Glomerular visceral epithelial cell (primary cell): Measurements from ENCODE around the gene L3MBTL4.
"Not testable (repeated sequence)": the region's sequence is repeated elsewhere in the genome, so short reads cannot be mapped to it uniquely, and the experiment has no call there.

Experiments
- DNase-seq: peaks from one replicate; pipeline ENCODE4 v3.0.0-alpha.2; 2016; ENCODE audit errors: extremely low spot score

The L3MBTL4 gene

DNA sequence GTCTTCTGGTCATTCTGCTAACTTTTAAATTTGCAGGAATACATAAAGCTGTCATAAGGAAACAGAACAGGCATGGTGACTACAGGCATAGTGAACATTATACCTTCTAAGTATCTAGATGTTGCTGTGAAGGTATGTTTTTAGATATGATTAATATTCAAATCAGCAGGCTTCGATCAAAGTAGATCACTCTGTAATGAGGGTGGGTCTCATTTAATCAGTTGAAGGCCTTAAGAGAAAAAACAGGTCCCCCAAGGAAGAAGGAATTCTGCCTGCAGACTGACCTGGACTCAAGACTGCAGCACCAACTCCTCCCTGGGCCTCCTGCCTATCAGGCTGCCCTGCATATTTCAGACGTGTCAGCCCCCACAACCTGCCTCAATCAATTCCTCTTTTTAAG is 104.0 kb downstream of the L3MBTL4 start:
- no peak for DNase-seq

DNA sequence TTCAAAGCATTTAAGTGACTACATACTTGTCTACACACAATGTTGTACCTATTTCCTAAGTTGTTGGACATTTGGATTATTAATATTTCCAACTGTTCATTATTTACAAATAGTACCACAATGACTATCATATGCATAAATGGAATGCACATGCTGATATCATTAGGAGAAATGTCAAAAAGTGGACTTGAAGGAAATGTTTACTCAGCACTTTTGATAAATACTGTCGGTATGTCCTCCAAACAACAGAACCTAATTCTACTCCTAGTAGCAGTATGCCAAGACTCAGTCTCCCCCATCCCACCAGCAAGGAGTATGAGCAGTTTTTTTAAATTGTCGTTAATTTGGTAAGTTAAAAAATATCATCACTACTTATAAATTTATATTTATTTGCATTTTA is 116.8 kb downstream of the L3MBTL4 start:
- no peak for DNase-seq

DNA sequence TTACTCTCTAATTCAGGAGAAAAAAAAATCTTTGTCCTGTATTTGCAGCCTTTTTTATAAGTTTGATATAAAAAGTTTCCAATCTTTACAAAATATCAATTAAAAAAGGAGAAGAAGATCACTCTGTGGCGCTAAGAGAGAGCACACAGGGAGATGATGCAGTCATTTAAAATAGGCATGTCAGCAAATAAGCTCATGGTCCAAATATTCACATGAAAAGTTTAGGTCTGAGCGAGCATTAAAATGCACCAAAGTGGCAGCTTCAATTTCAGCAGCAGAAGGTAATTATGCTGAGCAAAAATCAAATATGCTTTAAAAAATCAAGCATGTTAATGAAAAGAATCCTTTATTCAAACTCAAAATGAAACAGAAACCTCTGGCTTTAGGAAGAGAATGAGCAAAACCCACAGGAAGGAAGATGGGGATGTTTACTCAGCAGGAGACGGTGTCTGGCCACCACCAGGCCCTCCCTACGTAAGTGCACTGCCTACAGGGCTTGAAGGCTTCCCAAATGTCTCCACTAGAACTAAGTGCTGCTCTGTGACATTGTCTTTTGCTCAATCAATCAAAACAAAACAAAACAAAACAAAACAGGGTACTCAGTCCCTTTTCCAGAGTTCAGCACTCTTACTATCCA is 120.4 kb downstream of the L3MBTL4 start:
- DNase-seq: no peak

GRCh38 chr18:6289843-6290242 is 124.9 kb downstream of the L3MBTL4 start:
- no peak for DNase-seq

GRCh38 chr18:6286585-6286984 is 128.1 kb downstream of the L3MBTL4 start:
- DNase-seq: no peak

DNA sequence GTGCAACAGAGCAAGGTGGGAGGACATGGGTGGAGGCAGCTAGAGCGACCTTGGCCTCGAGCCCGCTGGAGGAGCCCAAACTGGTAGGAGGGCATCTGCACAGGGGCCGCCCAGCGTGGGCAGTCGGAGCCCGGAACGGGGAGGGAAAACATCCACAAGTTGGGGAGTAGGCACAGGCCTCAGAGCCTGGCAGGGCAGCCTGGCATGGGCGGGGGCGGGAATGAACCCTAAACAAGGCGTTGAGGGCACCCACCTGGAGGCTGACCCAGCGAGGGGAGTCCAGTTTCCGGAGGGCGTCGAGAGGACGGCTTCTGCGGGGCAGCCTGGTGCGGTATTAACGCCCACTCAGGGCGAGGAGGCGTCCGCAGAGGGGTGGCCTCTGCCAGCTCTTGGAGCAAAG is 129.9 kb downstream of the L3MBTL4 start:
- DNase-seq: no peak

DNA sequence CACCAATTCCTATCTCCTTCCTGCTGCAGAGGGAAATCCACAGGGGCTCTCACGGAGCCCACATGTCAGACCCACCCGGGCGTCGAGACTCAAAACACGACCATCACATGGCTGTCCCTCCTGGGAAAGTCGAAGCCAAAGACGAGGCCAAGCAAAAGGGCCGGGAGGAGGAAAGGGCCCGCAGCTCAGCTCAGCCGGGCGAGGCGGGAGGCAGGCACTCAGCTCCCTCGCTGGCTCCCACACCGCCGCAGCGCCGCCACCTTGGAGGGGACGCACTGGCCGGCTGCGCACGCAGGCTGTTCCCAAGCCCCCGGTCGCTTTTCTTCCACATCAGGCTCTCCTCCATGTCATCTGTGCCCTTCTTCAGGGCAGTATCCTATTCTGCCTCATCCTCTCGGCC is 130.4 kb downstream of the L3MBTL4 start:
- DNase-seq: no peak

DNA sequence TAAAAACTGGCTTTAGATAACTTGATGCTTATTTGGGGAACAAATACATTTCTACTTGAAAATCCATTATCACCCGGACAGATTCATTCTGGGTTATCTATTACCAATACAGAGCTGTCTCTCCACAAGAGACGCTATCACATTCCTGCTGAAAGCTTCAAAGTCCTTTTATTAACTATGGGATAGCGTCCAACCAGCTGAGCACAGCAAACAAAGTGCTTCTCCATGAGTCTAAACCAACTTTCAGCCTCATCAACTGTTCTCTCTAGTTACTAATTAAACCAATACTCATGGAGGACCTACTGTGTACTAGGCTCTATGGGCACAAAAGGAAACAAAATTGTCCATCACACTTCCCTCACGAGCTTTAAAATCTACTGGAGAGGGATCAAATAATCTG is 132.8 kb downstream of the L3MBTL4 start:
- DNase-seq: no peak

GRCh38 chr18:6280211-6280743 is 134.4 kb downstream of the L3MBTL4 start:
- DNase-seq: no peak

GRCh38 chr18:6279308-6279707 is 135.4 kb downstream of the L3MBTL4 start:
- no peak for DNase-seq

- DNase-seq: no peak
These were observed 141.3 kb downstream of the L3MBTL4 start for GRCh38 chr18:6273423-6273822.

GRCh38 chr18:6272144-6272543 is 142.6 kb downstream of the L3MBTL4 start:
- DNase-seq: not testable (repeated sequence)

GRCh38 chr18:6271585-6271984 is 143.1 kb downstream of the L3MBTL4 start:
- no peak for DNase-seq

DNA sequence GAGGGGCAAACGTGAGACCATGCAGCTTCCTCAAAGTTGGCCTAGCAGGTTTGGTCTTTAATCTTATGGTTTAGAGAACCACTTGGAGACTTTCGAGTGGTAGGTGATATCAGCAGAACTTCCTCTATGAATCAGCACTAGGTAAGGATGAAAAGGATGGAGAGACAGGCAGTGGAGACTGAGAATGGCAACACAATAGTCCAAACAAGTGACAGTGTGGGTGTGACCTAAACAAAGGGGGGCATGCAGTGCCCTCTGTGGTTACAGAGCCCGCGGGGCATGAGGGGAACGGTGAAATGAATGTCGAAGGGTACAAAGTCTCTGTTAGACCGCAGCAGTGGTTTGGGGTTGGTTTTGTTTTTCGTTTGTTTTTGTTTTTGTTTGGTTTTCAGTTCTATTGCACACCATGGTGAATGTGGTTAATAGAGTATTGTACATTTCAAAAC is 143.9 kb downstream of the L3MBTL4 start:
- no peak for DNase-seq

GRCh38 chr18:6269660-6270332 is 144.9 kb downstream of the L3MBTL4 start:
- no peak for DNase-seq

GRCh38 chr18:6266212-6266611 is 148.5 kb downstream of the L3MBTL4 start:
- DNase-seq: no peak

- DNase-seq: no peak
These were observed 152.8 kb downstream of the L3MBTL4 start for GRCh38 chr18:6261938-6262337.

GRCh38 chr18:6259324-6259723 is 155.4 kb downstream of the L3MBTL4 start:
- DNase-seq: not testable (repeated sequence)

DNA sequence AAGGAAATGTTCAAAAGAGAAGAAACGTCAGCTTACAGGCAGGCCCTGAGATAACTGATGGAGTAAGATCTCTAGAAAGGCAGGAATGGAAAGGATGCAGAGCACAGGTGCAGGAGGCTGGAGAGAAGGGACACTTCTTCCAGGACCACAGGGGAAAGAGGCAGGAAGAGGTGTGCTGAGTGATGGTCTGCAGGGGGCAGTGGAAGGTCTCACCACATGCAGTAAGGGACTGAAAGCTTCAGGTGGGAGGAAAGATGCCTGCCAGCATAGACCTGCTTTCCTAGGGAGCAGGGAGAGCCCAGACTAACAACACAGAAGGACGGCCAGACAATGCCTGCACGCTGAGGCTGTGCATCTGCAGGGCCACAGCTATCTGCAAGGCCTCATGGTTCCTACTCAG is 156.8 kb downstream of the L3MBTL4 start:
- DNase-seq: no peak

DNA sequence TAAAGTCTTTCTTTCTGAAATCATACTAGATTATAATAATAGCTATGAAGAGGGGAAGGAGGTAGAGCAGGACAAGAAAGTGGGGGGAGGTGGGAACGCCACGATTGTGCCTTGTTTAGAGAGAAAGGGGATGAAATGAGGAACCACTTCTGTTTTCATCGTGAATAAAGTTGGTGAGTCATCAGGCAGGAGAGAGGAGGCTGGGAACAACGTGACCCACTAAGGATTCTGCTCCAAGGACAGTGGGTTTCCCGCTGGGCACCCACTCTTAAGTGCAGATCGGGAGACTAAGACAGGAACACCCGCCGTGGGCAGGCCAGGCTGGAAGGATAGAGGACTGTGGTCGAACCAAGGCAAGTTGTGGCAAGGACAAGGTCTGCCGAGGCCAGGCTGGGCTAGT is 158.2 kb downstream of the L3MBTL4 start:
- DNase-seq: no peak

DNA sequence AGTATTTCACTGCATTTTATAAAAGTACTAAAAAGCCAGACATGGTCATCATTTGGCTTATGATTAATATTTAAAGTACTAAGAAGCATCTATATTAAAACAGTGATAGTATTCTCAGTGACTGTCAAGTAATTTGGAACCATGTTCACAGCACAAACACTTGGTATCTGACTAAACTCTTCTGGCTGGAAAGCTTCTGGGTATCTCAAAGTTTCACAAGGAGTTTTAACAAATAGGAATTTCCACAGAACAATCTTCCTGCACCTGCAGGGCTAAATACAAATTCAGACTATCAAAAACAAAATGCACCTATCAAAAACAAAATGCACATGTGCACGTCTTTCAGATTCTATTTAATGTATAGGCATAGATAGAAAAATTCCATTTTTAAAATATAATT is 158.8 kb downstream of the L3MBTL4 start:
- DNase-seq: no peak

DNA sequence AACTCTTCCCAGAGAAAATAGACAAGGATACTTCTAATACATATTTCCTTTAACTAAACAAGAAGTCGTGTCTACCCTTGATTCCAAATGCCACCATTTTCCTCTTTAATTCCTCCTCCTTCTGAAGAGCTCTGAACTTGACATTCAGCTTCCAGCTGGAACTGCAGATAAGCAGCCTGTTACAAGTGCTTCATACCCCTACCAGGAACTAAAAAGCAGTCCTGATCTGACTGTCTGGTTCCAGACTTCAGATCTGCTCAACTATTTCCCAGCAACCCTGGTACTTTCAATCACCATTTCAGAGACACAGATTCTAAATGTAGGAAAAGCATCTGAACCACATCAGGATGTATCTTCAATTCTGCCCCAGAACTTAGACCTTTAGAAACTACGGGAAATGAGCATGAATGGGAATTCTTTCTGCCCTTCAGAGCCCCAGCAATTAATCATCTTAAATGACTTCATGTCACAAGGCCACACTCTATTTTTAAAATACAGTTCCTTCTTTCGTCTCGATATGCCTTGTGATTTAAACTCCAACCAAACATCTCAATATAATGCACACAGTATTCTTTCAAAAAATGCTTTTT is 159.5 kb downstream of the L3MBTL4 start:
- DNase-seq: no peak

GRCh38 chr18:6254456-6254855 is 160.3 kb downstream of the L3MBTL4 start:
- DNase-seq: no peak
